Liver (tissue), 9 donors: ENCODE results near the gene LRRN3. TPM values are rescaled to one million over a fixed set of nuclear protein-coding genes. Genes with fewer than 3 reads are reported as not detected.

ENCODE experiments used
- DNase-seq: peaks from one replicate; pipeline ENCODE4 v3.0.0-alpha.2; 2017; ENCODE audit warnings: low spot score
- H3K27ac ChIP-seq, 2 donors: one replicate each; pipeline ENCODE4 v1.7.0; 2013; ENCODE audit warnings: inconsistent platforms in 2 of 2, low read length in 2 of 2, control low read depth in 1 of 2, low read depth in 1 of 2, mild to moderate bottlenecking in 1 of 2
- H3K27me3 ChIP-seq, 4 donors: one replicate each; pipeline versions ENCODE4 v1.6.1 to v1.7.0; 2013; ENCODE audit warnings: low read length in 3 of 4, inconsistent platforms in 1 of 4, mild to moderate bottlenecking in 1 of 4, moderate library complexity in 1 of 4; ENCODE audit not compliant: control insufficient read depth in 4 of 4, insufficient read depth in 4 of 4
- H3K36me3 ChIP-seq, 4 donors: one replicate each; pipeline versions ENCODE4 v1.6.1 to v1.7.0; 2013; ENCODE audit warnings: low read length in 3 of 4, mild to moderate bottlenecking in 3 of 4, low read depth in 1 of 4, moderate library complexity in 1 of 4; ENCODE audit not compliant: control insufficient read depth in 4 of 4, insufficient read depth in 3 of 4
- H3K4me1 ChIP-seq, 4 donors: one replicate each; pipeline versions ENCODE4 v1.6.1 to v1.7.0; 2013; ENCODE audit warnings: low read length in 3 of 4, mild to moderate bottlenecking in 3 of 4, moderate library complexity in 1 of 4; ENCODE audit not compliant: control insufficient read depth in 4 of 4, insufficient read depth in 4 of 4
- H3K4me3 ChIP-seq, 3 donors: one replicate each; pipeline versions ENCODE4 v1.6.1 to v1.7.0; 2013; ENCODE audit warnings: low read length in 3 of 3, control low read depth in 1 of 3, low read depth in 1 of 3, mild to moderate bottlenecking in 1 of 3
- H3K9ac ChIP-seq, 2 donors: one replicate each; pipeline ENCODE4 v1.7.0; 2013; ENCODE audit warnings: low read length in 2 of 2, mild to moderate bottlenecking in 2 of 2, moderate library complexity in 2 of 2, control low read depth in 1 of 2, low read depth in 1 of 2
- H3K9me3 ChIP-seq, 4 donors: one replicate each; pipeline versions ENCODE4 v1.6.1 to v1.7.0; 2013; ENCODE audit warnings: low read length in 3 of 4; ENCODE audit not compliant: control insufficient read depth in 4 of 4
- ATF3 ChIP-seq: IDR thresholded peaks from 2 replicates; pipeline ENCODE4 v1.6.1; 2016; ENCODE audit warnings: antibody characterized with exemption
- EGR1 ChIP-seq, 2 donors: IDR thresholded peaks; 2 replicates each; pipeline ENCODE4 v1.6.1; 2016 to 2018; ENCODE audit warnings: antibody characterized with exemption in 2 of 2, low read depth in 2 of 2
- FOXA1 ChIP-seq: IDR thresholded peaks from 2 replicates; pipeline ENCODE4 v1.6.1; 2016; ENCODE audit warnings: antibody characterized with exemption
- FOXA2 ChIP-seq: IDR thresholded peaks from 2 replicates; pipeline ENCODE4 v1.6.1; 2016; ENCODE audit warnings: antibody characterized with exemption
- GABPA ChIP-seq, 2 donors: IDR thresholded peaks in 1 of 2; conservative IDR thresholded peaks in 1 of 2; 2 replicates each; pipeline ENCODE4 v1.6.1; 2016; ENCODE audit warnings: antibody characterized with exemption in 2 of 2, mild to moderate bottlenecking in 1 of 2, moderate library complexity in 1 of 2
- HNF4A ChIP-seq, 2 donors: conservative IDR thresholded peaks; 2 replicates each; pipeline ENCODE4 v1.6.1; 2016; ENCODE audit warnings: antibody characterized with exemption in 2 of 2, mild to moderate bottlenecking in 2 of 2
- HNF4G ChIP-seq: IDR thresholded peaks from 2 replicates; pipeline ENCODE4 v1.6.1; 2016; ENCODE audit warnings: antibody characterized with exemption
- JUND ChIP-seq, 2 donors: IDR thresholded peaks; 2 replicates each; pipeline ENCODE4 v1.6.1; 2016; ENCODE audit warnings: antibody characterized with exemption in 2 of 2
- NR2F2 ChIP-seq: IDR thresholded peaks from 2 replicates; pipeline ENCODE4 v1.6.1; 2016; ENCODE audit warnings: antibody characterized with exemption
- RAD21 ChIP-seq, 2 donors: IDR thresholded peaks; 2 replicates each; pipeline ENCODE4 v1.6.1; 2016; ENCODE audit warnings: antibody characterized with exemption in 2 of 2, mild to moderate bottlenecking in 2 of 2
- RXRA ChIP-seq, 2 donors: IDR thresholded peaks; 2 replicates each; pipeline ENCODE4 v1.6.1; 2017 to 2018; ENCODE audit warnings: antibody characterized with exemption in 2 of 2, mild to moderate bottlenecking in 1 of 2
- SP1 ChIP-seq: IDR thresholded peaks from 2 replicates; pipeline ENCODE4 v1.6.1; 2018; ENCODE audit warnings: antibody characterized with exemption, mild to moderate bottlenecking
- TAF1 ChIP-seq: conservative IDR thresholded peaks from 2 replicates; pipeline ENCODE4 v1.6.1; 2016; ENCODE audit warnings: antibody characterized with exemption, mild to moderate bottlenecking
- YY1 ChIP-seq: IDR thresholded peaks from 2 replicates; pipeline ENCODE4 v1.6.1; 2016; ENCODE audit warnings: antibody characterized with exemption, mild to moderate bottlenecking
- WGBS: extraction: QIAGEN DNeasy Blood & Tissue Kit; methylation state at CpG from one replicate; pipeline ENCODE4 v1.1.7; 2013; 5-methylcytosine and 5-hydroxymethylcytosine counted together
- polyA plus RNA-seq, 2 donors: library from polyadenylated mRNA; stranded (reverse) in 1 of 2; unstranded in 1 of 2; fragments of 200-250 nt in 1 of 2; fragments of >200 nt in 1 of 2; fragmentation: Nextera tagmentation in 1 of 2; extraction: Ambion mirVana in 1 of 2; gene quantifications; one replicate each; pipeline versions ENCODE4 v1.2.1 to v1.2.3, GENCODE V29; 2013 to 2015
- total RNA-seq, 2 donors: library from RNA; depleted of rRNA; stranded (reverse); fragments of >200 nt; gene quantifications; one replicate each; pipeline ENCODE4 v1.2.3, GENCODE V29; 2014
- TF ChIP-seq, protein P1 (sequence below): IDR thresholded peaks from 2 replicates; pipeline ENCODE4 v1.6.1; 2016; ENCODE audit warnings: antibody characterized with exemption
- TF ChIP-seq, protein P2 (sequence below): IDR thresholded peaks from 2 replicates; pipeline ENCODE4 v1.6.1; 2016; ENCODE audit warnings: antibody characterized with exemption
- TF ChIP-seq, protein P3 (sequence below): IDR thresholded peaks from 2 replicates; pipeline ENCODE4 v1.6.1; 2016; ENCODE audit warnings: antibody characterized with exemption, mild to moderate bottlenecking
- donor health status: healthy.
- donor health status: healthy.
- donor health status: healthy.
- donor health status: healthy.
- donor health status: healthy.

LRRN3 gene
- total and polyA plus RNA-seq, 4 donors, result 0.18 to 1.1 (median 0.32) TPM

DNA sequence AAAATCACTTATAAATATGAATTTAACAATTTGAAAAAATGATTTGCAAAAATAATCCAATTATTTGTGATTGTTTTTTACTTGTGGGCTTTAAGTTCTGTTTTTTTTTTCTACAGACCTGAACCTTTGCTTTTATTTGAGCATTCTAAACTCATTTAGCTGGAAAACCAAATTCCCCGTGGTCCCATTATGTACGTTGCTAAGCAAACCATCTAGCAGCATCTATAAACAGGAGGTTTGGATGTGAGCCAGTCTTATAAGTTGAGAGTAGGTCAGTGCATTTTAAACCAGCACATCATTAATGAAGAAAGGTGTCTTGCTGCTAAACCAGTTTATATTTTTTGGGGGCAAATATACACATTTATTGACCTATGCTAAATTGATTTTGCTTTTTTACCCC lies 77.3 kb downstream of the LRRN3 start:
- TF ChIP-seq FOXA2, result no peak
- no peak for TF ChIP-seq FOXA1
- TF ChIP-seq GABPA (IDR thresholded peaks at IDR 0.05 in 1 of 2, conservative IDR thresholded peaks at IDR 0.05 in 1 of 2), result no peak
- no peak for TF ChIP-seq RAD21 (IDR thresholded peaks at IDR 0.05)
- no peak for TF ChIP-seq JUND (IDR thresholded peaks at IDR 0.05)
- no peak for TF ChIP-seq TAF1
- TF ChIP-seq, protein P1, sequence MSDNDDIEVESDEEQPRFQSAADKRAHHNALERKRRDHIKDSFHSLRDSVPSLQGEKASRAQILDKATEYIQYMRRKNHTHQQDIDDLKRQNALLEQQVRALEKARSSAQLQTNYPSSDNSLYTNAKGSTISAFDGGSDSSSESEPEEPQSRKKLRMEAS, result no peak
- no peak for TF ChIP-seq RXRA (IDR thresholded peaks at IDR 0.05)
- TF ChIP-seq SP1, result no peak
- TF ChIP-seq, protein P2, sequence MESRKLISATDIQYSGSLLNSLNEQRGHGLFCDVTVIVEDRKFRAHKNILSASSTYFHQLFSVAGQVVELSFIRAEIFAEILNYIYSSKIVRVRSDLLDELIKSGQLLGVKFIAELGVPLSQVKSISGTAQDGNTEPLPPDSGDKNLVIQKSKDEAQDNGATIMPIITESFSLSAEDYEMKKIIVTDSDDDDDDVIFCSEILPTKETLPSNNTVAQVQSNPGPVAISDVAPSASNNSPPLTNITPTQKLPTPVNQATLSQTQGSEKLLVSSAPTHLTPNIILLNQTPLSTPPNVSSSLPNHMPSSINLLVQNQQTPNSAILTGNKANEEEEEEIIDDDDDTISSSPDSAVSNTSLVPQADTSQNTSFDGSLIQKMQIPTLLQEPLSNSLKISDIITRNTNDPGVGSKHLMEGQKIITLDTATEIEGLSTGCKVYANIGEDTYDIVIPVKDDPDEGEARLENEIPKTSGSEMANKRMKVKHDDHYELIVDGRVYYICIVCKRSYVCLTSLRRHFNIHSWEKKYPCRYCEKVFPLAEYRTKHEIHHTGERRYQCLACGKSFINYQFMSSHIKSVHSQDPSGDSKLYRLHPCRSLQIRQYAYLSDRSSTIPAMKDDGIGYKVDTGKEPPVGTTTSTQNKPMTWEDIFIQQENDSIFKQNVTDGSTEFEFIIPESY, result no peak
- TF ChIP-seq HNF4A (conservative IDR thresholded peaks at IDR 0.05), result no peak
- TF ChIP-seq, protein P3, sequence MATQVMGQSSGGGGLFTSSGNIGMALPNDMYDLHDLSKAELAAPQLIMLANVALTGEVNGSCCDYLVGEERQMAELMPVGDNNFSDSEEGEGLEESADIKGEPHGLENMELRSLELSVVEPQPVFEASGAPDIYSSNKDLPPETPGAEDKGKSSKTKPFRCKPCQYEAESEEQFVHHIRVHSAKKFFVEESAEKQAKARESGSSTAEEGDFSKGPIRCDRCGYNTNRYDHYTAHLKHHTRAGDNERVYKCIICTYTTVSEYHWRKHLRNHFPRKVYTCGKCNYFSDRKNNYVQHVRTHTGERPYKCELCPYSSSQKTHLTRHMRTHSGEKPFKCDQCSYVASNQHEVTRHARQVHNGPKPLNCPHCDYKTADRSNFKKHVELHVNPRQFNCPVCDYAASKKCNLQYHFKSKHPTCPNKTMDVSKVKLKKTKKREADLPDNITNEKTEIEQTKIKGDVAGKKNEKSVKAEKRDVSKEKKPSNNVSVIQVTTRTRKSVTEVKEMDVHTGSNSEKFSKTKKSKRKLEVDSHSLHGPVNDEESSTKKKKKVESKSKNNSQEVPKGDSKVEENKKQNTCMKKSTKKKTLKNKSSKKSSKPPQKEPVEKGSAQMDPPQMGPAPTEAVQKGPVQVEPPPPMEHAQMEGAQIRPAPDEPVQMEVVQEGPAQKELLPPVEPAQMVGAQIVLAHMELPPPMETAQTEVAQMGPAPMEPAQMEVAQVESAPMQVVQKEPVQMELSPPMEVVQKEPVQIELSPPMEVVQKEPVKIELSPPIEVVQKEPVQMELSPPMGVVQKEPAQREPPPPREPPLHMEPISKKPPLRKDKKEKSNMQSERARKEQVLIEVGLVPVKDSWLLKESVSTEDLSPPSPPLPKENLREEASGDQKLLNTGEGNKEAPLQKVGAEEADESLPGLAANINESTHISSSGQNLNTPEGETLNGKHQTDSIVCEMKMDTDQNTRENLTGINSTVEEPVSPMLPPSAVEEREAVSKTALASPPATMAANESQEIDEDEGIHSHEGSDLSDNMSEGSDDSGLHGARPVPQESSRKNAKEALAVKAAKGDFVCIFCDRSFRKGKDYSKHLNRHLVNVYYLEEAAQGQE, result no peak
- no peak for TF ChIP-seq HNF4G
- no peak for TF ChIP-seq YY1
- no peak for TF ChIP-seq NR2F2
- no peak for TF ChIP-seq EGR1 (IDR thresholded peaks at IDR 0.05; ENCODE audit: low read depth in 2 of 2)
- H3K36me3 ChIP-seq, result no peaks in the 10 kb centered on the region

GRCh38 chr7:111172564-111173257 lies 81.8 kb downstream of the LRRN3 start:
- no peak for DNase-seq
- Histone ChIP-seq H3K27ac (no peak overlapping the region), H3K4me1 (no peaks in the 10 kb centered on the region), H3K9me3 (no peaks in the 10 kb centered on the region), H3K27me3 (no peaks in the 10 kb centered on the region), H3K9ac (no peak overlapping the region), H3K36me3 (no peaks in the 10 kb centered on the region), H3K4me3 (no peak overlapping the region)
- WGBS, result 94% methylated on average over 2 of the region's 2 CpGs
- TF ChIP-seq, protein P3, result no peak
- TF ChIP-seq SP1 (no peak), JUND (IDR thresholded peaks at IDR 0.05) (no peak), HNF4A (conservative IDR thresholded peaks at IDR 0.05) (no peak), FOXA1 (no peak), ATF3 (no peak), YY1 (no peak), GABPA (IDR thresholded peaks at IDR 0.05 in 1 of 2, conservative IDR thresholded peaks at IDR 0.05 in 1 of 2) (no peak), TAF1 (no peak)

More for the DNA sequence above, 77.3 kb downstream of the LRRN3 start:
- no peaks in the 10 kb centered on the region for H3K27me3 ChIP-seq
- no peak overlapping the region for H3K4me3 ChIP-seq
- H3K4me1 ChIP-seq, result no peaks in the 10 kb centered on the region
- H3K9me3 ChIP-seq, result no peaks in the 10 kb centered on the region
- WGBS, result 73% methylated on average over 2 of the region's 2 CpGs
- H3K27ac ChIP-seq, result no peak overlapping the region
- no peak overlapping the region for H3K9ac ChIP-seq
- DNase-seq, result no peak
